CD1c-positive myeloid dendritic cell (primary cell): ENCODE measurements around the gene PYGL.

ENCODE experiments used
- DNase-seq: peaks from one replicate; pipeline ENCODE4 v3.0.0-alpha.2; 2016; ENCODE audit errors: extremely low spot score

The PYGL gene

GRCh38 chr14:50875359-50876070, 68.8 kb downstream of the PYGL start:
- no peak for DNase-seq

DNA sequence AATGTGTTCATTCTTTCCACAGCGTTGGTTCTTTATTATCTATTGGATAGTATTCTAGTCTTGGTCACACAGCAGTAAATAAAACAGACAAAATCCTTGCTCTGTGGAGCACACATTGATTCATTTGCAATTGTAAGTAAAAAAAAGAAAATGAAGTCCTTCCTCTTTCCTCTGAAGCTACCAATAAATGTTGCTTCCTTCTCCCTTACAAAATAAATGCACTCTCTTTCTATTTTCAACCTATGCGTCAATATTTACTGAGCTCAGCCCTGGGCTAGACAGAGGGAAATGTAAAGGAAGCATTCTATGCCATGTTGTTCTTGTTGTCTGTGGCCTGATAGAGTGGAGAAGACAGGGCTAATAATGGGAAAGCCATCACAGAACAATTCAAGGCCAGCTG, 69.5 kb downstream of the PYGL start:
- DNase-seq: peak; percentile 19

DNA sequence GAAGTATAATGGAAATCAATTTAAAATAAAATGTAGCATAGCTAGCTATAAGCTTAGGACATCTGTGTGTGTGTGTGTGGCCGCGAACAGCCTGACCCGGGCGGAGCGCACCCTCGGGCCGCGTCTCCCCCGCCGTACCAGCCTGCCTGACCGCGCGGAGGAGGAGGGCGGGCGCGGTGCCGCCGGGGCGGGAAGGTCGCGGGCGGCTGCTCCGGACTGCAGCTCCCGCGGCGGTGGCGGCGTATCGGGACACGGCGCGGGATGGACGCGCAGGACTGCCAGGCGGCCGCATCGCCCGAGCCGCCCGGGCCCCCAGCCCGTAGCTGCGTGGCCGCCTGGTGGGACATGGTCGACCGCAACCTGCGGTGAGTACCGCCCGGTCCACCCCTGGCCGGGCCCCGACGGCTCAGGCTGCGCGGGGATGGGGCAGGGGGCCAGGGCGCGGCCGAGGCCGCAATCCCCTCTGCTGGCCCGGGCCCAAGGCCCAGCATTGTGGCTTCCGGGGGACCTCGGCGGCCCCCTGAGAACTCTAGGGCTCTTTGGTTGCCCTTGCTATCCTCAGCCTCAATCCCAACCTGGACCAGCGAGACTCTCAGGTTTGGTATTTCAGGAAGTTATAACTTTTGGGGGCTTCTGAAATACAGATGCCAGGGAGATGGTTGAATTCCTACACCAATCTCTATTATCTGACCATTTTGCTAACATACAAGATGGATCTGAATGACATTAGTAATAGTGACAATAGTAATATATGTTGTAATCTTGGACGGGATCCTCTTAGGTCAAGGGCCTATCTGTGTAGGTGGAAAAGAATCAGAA, 72.2 kb downstream of the PYGL start, which contains the start of gene ABHD12B:
TSS of gene ABHD12B (plus strand) at position 140 of the 819 bp plus-strand sequence. CDS start at position 262, 122 bp downstream.
- peak; percentile 29 for DNase-seq

- peak; percentile 29 for DNase-seq
These were observed 73.1 kb downstream of the PYGL start for GRCh38 chr14:50871228-50871627.

DNA sequence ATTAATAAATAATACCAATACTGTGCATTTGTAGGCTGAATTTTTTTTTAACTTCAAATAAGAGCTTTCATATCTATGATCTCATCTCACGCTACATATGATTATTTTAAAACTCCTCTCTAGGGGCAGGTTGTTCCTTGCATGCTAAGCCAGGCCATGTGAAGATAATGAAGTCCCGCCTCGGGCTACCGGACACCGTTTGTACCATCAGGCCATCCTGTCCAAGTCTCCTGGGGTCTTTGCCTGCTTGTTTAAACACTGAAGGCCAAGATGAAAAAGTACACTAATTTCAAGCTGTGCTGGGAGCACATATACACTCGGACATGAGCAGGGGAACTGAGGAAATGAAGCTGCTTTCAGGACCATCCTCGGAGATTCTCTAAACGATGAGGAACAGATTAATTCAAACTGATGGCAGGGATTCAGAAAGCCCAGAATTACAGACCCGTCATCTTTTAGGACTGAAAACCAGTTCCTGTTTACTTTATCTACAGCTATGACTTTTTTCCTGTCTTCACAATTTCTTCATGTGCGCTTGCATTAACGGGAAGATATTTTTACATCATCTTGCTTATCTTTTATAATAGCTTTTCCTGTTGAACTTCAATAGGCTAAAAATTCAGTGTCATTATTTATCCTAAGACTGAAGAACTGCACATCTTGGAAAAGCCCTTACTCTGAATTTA, 78.7 kb downstream of the PYGL start:
- peak; percentile 20 for DNase-seq

- no peak for DNase-seq
These were observed 79.3 kb downstream of the PYGL start for GRCh38 chr14:50864946-50865345.

DNA sequence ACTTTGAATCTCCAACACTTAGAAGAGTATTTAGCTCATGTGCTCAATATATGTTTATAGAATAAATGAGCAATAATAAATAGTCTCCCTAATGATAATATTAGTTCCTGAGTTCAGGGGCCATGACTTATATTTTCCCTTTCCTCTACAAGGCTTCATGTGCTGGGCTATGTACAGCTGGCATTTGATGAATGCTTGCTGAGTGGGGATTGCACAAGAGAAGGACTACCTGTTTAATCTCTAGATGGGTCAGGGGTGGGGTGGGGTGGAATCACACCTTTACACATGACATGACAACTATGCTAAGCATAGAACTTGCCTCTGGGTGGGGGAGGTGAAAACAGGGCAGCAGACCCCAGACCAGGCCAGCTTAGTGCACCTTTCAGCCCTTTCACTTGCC, 80.0 kb downstream of the PYGL start:
- DNase-seq: no peak

GRCh38 chr14:50862036-50862570, 82.2 kb downstream of the PYGL start:
- no peak for DNase-seq

DNA sequence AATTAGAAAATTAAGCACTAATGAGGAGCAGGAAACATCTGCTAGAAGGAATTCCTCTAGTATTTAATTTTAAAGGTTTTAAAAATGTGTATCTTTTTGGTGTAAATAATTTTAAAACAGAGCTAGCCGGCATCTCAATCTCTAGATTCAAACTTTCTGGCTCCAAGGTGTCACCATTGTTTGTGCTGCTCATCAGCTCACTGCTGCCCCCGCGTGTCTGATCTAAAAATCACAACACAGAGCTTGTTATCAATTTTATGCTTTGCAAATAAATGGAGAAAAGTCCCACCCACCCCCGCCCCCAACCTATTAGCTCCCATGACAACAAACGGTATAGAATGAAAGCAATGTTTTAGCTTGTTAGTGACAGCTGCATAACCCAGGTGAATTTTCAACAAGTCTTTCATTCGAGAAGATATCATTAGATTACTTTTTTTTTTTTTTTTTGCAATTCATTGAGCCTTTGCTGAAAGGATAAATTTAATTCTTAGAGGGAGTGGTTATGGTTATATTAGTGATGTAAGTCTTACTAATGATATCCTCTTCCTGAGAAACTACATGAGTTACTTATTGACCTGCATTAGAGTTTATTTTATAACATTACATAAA, 83.7 kb downstream of the PYGL start:
- DNase-seq: peak; percentile 89

GRCh38 chr14:50859296-50859624, 85.0 kb downstream of the PYGL start:
- no peak for DNase-seq

DNA sequence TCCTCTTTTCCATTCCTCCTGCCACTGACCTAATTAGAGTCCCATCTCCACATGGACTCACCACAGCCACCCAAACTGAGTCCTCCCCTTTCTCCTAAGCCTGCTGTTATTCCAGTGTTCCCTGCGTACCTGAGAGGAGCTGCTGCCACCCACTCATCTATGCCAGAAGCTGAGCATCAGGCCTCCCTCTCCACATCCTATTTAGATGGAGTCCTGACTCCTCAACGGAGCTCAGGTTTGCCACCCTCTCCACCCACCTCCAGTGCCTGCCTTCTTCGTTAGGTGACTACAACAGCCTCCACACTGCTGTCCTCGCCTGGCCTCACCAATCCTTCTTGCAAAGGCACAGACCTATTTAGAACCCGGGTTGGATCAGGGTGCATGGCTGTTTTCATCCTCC, 87.6 kb downstream of the PYGL start:
- no peak for DNase-seq

DNA sequence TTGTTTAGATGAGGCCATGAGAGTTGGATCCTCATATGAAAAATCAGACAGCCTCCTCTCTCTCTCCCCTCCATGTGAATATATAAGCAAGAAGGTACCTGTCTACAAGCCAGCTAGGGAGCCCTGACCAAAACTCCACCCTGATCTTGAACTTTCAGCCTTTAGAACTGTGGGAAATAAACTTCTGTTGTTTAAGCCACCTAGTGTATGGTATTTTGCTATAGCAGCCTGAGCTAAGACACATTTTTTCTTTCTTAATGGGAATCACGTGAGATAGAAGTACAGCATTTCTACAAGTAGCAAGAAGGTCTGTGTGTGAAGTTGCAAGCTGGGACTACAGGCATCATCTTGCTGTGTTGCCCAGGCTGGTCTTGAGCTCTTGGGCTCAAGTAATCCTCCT, 88.7 kb downstream of the PYGL start:
- DNase-seq: no peak
